Astrocyte (in vitro differentiated cells and primary cell): ENCODE measurements around the gene SLC25A18.

ENCODE experiments used
- EZH2 ChIP-seq: IDR thresholded peaks from 2 replicates; pipeline ENCODE4 v1.6.1; 2012; ENCODE audit warnings: mild to moderate bottlenecking, low read length, inconsistent platforms; ENCODE audit not compliant: insufficient read depth
- TF ChIP-seq, protein P1 (sequence below): IDR thresholded peaks from 2 replicates; pipeline ENCODE4 v1.5.1; 2011; ENCODE audit warnings: low read depth, mild to moderate bottlenecking, inconsistent platforms, low read length, moderate library complexity; ENCODE audit not compliant: insufficient read depth

GRCh38 chr22:17613280-17613679 lies 50.0 kb downstream of the SLC25A18 start:
- TF ChIP-seq, protein P1, sequence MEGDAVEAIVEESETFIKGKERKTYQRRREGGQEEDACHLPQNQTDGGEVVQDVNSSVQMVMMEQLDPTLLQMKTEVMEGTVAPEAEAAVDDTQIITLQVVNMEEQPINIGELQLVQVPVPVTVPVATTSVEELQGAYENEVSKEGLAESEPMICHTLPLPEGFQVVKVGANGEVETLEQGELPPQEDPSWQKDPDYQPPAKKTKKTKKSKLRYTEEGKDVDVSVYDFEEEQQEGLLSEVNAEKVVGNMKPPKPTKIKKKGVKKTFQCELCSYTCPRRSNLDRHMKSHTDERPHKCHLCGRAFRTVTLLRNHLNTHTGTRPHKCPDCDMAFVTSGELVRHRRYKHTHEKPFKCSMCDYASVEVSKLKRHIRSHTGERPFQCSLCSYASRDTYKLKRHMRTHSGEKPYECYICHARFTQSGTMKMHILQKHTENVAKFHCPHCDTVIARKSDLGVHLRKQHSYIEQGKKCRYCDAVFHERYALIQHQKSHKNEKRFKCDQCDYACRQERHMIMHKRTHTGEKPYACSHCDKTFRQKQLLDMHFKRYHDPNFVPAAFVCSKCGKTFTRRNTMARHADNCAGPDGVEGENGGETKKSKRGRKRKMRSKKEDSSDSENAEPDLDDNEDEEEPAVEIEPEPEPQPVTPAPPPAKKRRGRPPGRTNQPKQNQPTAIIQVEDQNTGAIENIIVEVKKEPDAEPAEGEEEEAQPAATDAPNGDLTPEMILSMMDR = no peak
- no peak for TF ChIP-seq EZH2
